SU-DHL-6 (cell line): ENCODE data around the gene KLK4.

ENCODE experiments used
- H2AFZ ChIP-seq: fragments of 200-600 bp; sonication (generic); 2 replicates; pipeline ENCODE4 v1.6.1; 2014; ENCODE audit warnings: low read depth, mild to moderate bottlenecking, moderate library complexity, mixed read lengths, antibody characterized with exemption, low read length; ENCODE audit not compliant: severe bottlenecking
- H3F3A ChIP-seq: fragments of 200-600 bp; shearing (Covaris generic); 2 replicates; pipeline ENCODE4 v1.6.0; 2016; ENCODE audit warnings: antibody characterized with exemption, mild to moderate bottlenecking; ENCODE audit not compliant: insufficient read depth
- H3K27ac ChIP-seq: fragments of 200-600 bp; sonication (generic); 2 replicates; pipeline ENCODE4 v1.5.1; 2016; ENCODE audit warnings: low read depth, mild to moderate bottlenecking, low read length, moderate library complexity, mixed read lengths
- H3K27me3 ChIP-seq: fragments of 200-600 bp; sonication (generic), shearing (Covaris generic); 2 replicates; pipeline ENCODE4 v1.6.0; 2014; ENCODE audit warnings: mild to moderate bottlenecking, low read length
- H3K36me3 ChIP-seq: fragments of 200-600 bp; sonication (generic); 2 replicates; pipeline ENCODE4 v1.6.1; 2014; ENCODE audit warnings: mild to moderate bottlenecking, low read length, mixed read lengths
- H3K4me2 ChIP-seq: fragments of 300-600, 200-600 bp; shearing (Covaris generic), sonication (generic); 2 replicates; pipeline ENCODE4 v1.6.0; 2014; ENCODE audit warnings: low read length, low read depth, mild to moderate bottlenecking; ENCODE audit not compliant: poor library complexity, severe bottlenecking
- H3K4me3 ChIP-seq: fragments of 200-600 bp; sonication (generic); 2 replicates; pipeline ENCODE4 v1.5.1; 2014; ENCODE audit warnings: antibody characterized with exemption, low read length, mild to moderate bottlenecking, mixed read lengths; ENCODE audit not compliant: insufficient read depth, poor library complexity, severe bottlenecking
- H3K79me2 ChIP-seq: fragments of 200-600 bp; sonication (generic); 2 replicates; pipeline ENCODE4 v1.6.1; 2014; ENCODE audit warnings: mild to moderate bottlenecking, low read length, moderate library complexity; ENCODE audit not compliant: insufficient read depth
- H3K9ac ChIP-seq: fragments of 200-600 bp; sonication (generic); 2 replicates; pipeline ENCODE4 v1.7.0; 2014; ENCODE audit warnings: mild to moderate bottlenecking, low read length
- H3K9me2 ChIP-seq: fragments of 200-600 bp; sonication (generic); replicated peaks from 2 replicates; pipeline ENCODE4 v1.6.1; 2014; ENCODE audit warnings: low read length; ENCODE audit not compliant: insufficient read depth
- H3K9me3 ChIP-seq: fragments of 200-600 bp; sonication (generic); 2 replicates; pipeline ENCODE4 v1.6.1; 2014; ENCODE audit warnings: low read length, mixed read lengths; ENCODE audit not compliant: insufficient read depth
- H4K20me1 ChIP-seq: fragments of 200-600 bp; sonication (generic); 2 replicates; pipeline ENCODE4 v1.6.1; 2014; ENCODE audit warnings: low read depth, mild to moderate bottlenecking, antibody characterized with exemption, low read length, moderate library complexity, mixed read lengths
- CTCF ChIP-seq: fragments of 200-600 bp; sonication (generic); IDR thresholded peaks from one replicate; pipeline ENCODE4 v1.5.1; 2017; ENCODE audit warnings: antibody characterized with exemption, mild to moderate bottlenecking, low read length, moderate library complexity; ENCODE audit not compliant: insufficient read depth, poor library complexity, severe bottlenecking
- EZH2phosphoT487 ChIP-seq: fragments of 200-600 bp; sonication (generic), shearing (Covaris generic); conservative IDR thresholded peaks from 2 replicates; pipeline ENCODE4 v1.6.1; 2018; ENCODE audit warnings: mild to moderate bottlenecking, antibody characterized with exemption, low read length, moderate library complexity, mixed read lengths

KLK4 gene

GRCh38 chr19:50873056-50873455 lies 38.1 kb downstream of the KLK4 start, which contains the start of gene KLK2:
KLK2 (plus strand) TSS chr19:50873439; CDS start chr19:50873474, 35 bp downstream.
- TF ChIP-seq CTCF (no peak), EZH2phosphoT487 (no peak)

GRCh38 chr19:50870417-50871089 lies 40.6 kb downstream of the KLK4 start:
- Histone ChIP-seq H3K36me3 (no peaks in the 10 kb centered on the region), H3K27me3 (no peaks in the 10 kb centered on the region; the same call in 1 of the 2 replicates), H3K9me2 (no peaks in the 10 kb centered on the region), H3K27ac (no peak overlapping the region), H3K79me2 (no peaks in the 10 kb centered on the region), H3F3A (no peaks in the 10 kb centered on the region), H3K4me3 (no peak overlapping the region), H2AFZ (no peak overlapping the region), H3K4me2 (no peak overlapping the region), H4K20me1 (no peaks in the 10 kb centered on the region), H3K9me3 (no peaks in the 10 kb centered on the region), H3K9ac (no peak overlapping the region)
- no peak for TF ChIP-seq CTCF
- no peak for TF ChIP-seq EZH2phosphoT487

More at GRCh38 chr19:50873056-50873455, 38.1 kb downstream of the KLK4 start, which contains the start of gene KLK2:
- H3K27me3 ChIP-seq = no peaks in the 10 kb centered on the region; the same call in 1 of the 2 replicates
- no peaks in the 10 kb centered on the region for H3K79me2 ChIP-seq
- H3K9me3 ChIP-seq = no peaks in the 10 kb centered on the region
- H3K4me3 ChIP-seq = no peak within 1 kb of the TSS
- H2AFZ ChIP-seq = no peak within 1 kb of the TSS
- no peak within 1 kb of the TSS for H3K4me2 ChIP-seq
- H3K27ac ChIP-seq = no peak within 1 kb of the TSS
- no peaks in the 10 kb centered on the region for H3F3A ChIP-seq
- H4K20me1 ChIP-seq = no peaks in the 10 kb centered on the region
- no peaks in the 10 kb centered on the region for H3K36me3 ChIP-seq
- no peak within 1 kb of the TSS for H3K9ac ChIP-seq
- H3K9me2 ChIP-seq = no peaks in the 10 kb centered on the region

- Histone ChIP-seq H3K4me2 (no peak overlapping the region), H3K36me3 (no peaks in the 10 kb centered on the region), H3K4me3 (no peak overlapping the region), H3K79me2 (no peaks in the 10 kb centered on the region), H3K9me2 (no peaks in the 10 kb centered on the region), H4K20me1 (no peaks in the 10 kb centered on the region), H3K27ac (no peak overlapping the region), H2AFZ (no peak overlapping the region), H3K9me3 (no peaks in the 10 kb centered on the region), H3K9ac (no peak overlapping the region), H3K27me3 (no peaks in the 10 kb centered on the region), H3F3A (no peaks in the 10 kb centered on the region)
- no peak for TF ChIP-seq CTCF
- no peak for TF ChIP-seq EZH2phosphoT487
These were observed 41.7 kb downstream of the KLK4 start for GRCh38 chr19:50869479-50869878.
